OCI-LY3 (cell line): Measurements from ENCODE around the gene EGLN2.
"Not testable (repeated sequence)": the region's sequence is repeated elsewhere in the genome, so short reads cannot be mapped to it uniquely, and the experiment has no call there.

Experiments used
- H2AFZ ChIP-seq: fragments of 200-600, 300-600 bp; shearing (Covaris generic); 2 replicates; pipeline ENCODE4 v1.6.0; 2014; ENCODE audit warnings: antibody characterized with exemption, low read depth, low read length
- H3K27ac ChIP-seq: fragments of 200-600, 300-600 bp; sonication (generic); 2 replicates; pipeline ENCODE4 v1.5.1; 2014; ENCODE audit warnings: mild to moderate bottlenecking, low read length, moderate library complexity, mixed read lengths
- H3K27me3 ChIP-seq: fragments of 200-600, 300-600 bp; sonication (generic); 2 replicates; pipeline ENCODE4 v1.6.1; 2014; ENCODE audit warnings: low read depth, low read length, mixed read lengths
- H3K36me3 ChIP-seq: fragments of 200-600, 300-600 bp; sonication (generic); replicated peaks from 2 replicates; pipeline ENCODE3; 2014; ENCODE audit warnings: low read depth, low read length, mixed read lengths
- H3K4me1 ChIP-seq: fragments of 300-600, 200-600 bp; sonication (generic); 2 replicates; pipeline ENCODE4 v1.6.1; 2014; ENCODE audit warnings: low read length, mixed read lengths
- H3K4me2 ChIP-seq: fragments of 200-600, 300-600 bp; sonication (generic); 2 replicates; pipeline ENCODE4 v1.6.1; 2014; ENCODE audit warnings: low read length, mixed read lengths
- H3K4me3 ChIP-seq: fragments of 300-600, 200-600 bp; sonication (generic); 2 replicates; pipeline ENCODE4 v1.5.1; 2014; ENCODE audit warnings: antibody characterized with exemption, mild to moderate bottlenecking, low read length, moderate library complexity
- H3K79me2 ChIP-seq: fragments of 300-600, 200-600 bp; shearing (Covaris generic); 2 replicates; pipeline ENCODE4 v1.6.1; 2014; ENCODE audit warnings: mild to moderate bottlenecking, low read length, mixed read lengths
- H3K9ac ChIP-seq: fragments of 300-600, 200-600 bp; shearing (Covaris generic); 2 replicates; pipeline ENCODE4 v1.6.0; 2014; ENCODE audit warnings: mild to moderate bottlenecking, low read length, moderate library complexity
- H3K9me3 ChIP-seq: fragments of 200-600, 300-600 bp; shearing (Covaris generic); 2 replicates; pipeline ENCODE4 v1.6.1; 2014; ENCODE audit warnings: low read length, mixed read lengths; ENCODE audit not compliant: insufficient read depth
- H4K20me1 ChIP-seq: fragments of 200-600, 300-600 bp; sonication (generic); 2 replicates; pipeline ENCODE4 v1.6.1; 2016; ENCODE audit warnings: low read length, mixed read lengths; ENCODE audit not compliant: insufficient read depth
- EZH2phosphoT487 ChIP-seq: fragments of 200-600 bp; shearing (Covaris generic); IDR thresholded peaks from 2 replicates; pipeline ENCODE4 v1.6.1; 2018; ENCODE audit warnings: antibody characterized with exemption, mixed run types, low read depth
- TF ChIP-seq, protein P1 (sequence below): fragments of 200-600, 300-600 bp; sonication (generic); IDR thresholded peaks from 2 replicates; pipeline ENCODE4 v1.5.1; 2014; ENCODE audit warnings: antibody characterized with exemption, low read length, low read depth

The EGLN2 gene

DNA sequence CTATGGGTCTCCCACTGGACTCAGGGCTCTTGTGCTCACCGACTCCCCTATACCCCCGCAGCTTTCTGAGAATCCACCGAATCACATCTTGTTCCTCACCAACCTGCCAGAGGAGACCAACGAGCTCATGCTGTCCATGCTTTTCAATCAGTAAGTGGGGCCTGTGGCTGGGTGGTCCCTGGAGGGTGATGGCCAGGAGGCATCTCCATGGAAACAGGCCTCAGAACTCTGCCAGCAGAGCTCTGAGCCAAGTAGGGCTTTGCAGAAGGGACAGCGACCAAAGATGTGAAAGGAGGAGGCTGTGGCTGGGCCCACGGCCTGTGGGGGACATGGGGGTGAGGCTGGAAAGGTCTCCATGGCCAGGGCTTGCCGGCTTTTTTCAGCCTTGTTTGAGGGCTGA is 35.5 kb upstream of the EGLN2 start:
- 0 out of 2 replicates have a peak, but pooled peaks cover 4% of the 10 kb centered on the region for H3K4me1 ChIP-seq

DNA sequence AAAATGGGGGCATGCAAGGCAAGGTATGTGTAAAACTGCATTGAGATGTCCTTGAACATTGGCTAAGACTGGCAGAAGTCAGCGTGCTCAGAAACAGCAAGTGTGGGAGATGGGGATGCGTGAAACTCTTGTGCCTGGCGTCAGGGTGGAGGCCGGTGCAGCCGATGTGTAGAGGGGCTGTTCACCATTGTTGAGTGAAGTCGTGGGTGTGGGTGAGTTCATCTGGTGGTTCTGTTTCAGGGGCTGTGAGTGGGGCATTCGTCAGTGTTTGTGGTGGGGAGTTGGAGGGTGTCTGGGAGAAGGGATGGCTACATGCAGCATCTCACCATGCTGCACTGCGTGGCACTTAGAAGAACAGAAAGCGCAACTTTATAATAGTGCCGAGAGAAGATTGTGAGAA is 35.0 kb upstream of the EGLN2 start:
- 0 out of 2 replicates have a peak, but pooled peaks cover 4% of the 10 kb centered on the region for H3K4me1 ChIP-seq
- no peak overlapping the region for H3K4me2 ChIP-seq
- no peak for TF ChIP-seq EZH2phosphoT487
- TF ChIP-seq, protein P1, sequence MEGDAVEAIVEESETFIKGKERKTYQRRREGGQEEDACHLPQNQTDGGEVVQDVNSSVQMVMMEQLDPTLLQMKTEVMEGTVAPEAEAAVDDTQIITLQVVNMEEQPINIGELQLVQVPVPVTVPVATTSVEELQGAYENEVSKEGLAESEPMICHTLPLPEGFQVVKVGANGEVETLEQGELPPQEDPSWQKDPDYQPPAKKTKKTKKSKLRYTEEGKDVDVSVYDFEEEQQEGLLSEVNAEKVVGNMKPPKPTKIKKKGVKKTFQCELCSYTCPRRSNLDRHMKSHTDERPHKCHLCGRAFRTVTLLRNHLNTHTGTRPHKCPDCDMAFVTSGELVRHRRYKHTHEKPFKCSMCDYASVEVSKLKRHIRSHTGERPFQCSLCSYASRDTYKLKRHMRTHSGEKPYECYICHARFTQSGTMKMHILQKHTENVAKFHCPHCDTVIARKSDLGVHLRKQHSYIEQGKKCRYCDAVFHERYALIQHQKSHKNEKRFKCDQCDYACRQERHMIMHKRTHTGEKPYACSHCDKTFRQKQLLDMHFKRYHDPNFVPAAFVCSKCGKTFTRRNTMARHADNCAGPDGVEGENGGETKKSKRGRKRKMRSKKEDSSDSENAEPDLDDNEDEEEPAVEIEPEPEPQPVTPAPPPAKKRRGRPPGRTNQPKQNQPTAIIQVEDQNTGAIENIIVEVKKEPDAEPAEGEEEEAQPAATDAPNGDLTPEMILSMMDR, result no peak
- H3K36me3 ChIP-seq, result peaks cover 73% of the 10 kb centered on the region
- peaks cover 43% of the 10 kb centered on the region for H3K79me2 ChIP-seq
- no peaks in the 10 kb centered on the region for H3K27me3 ChIP-seq
- peaks cover 52% of the 10 kb centered on the region for H4K20me1 ChIP-seq
- H3K9me3 ChIP-seq, result no peaks in the 10 kb centered on the region
- H3K27ac ChIP-seq, result no peak overlapping the region
- no peak overlapping the region for H2AFZ ChIP-seq
- H3K4me3 ChIP-seq, result no peak overlapping the region
- H3K9ac ChIP-seq, result no peak overlapping the region

More for the DNA sequence above, 35.5 kb upstream of the EGLN2 start:
- TF ChIP-seq, protein P1, result no peak
- no peak for TF ChIP-seq EZH2phosphoT487
- Histone ChIP-seq H2AFZ (no peak overlapping the region), H3K79me2 (peaks cover 44% of the 10 kb centered on the region), H3K9me3 (no peaks in the 10 kb centered on the region), H4K20me1 (peaks cover 53% of the 10 kb centered on the region), H3K9ac (no peak overlapping the region), H3K36me3 (peaks cover 70% of the 10 kb centered on the region), H3K27ac (no peak overlapping the region), H3K27me3 (no peaks in the 10 kb centered on the region), H3K4me2 (no peak overlapping the region), H3K4me3 (no peak overlapping the region)

DNA sequence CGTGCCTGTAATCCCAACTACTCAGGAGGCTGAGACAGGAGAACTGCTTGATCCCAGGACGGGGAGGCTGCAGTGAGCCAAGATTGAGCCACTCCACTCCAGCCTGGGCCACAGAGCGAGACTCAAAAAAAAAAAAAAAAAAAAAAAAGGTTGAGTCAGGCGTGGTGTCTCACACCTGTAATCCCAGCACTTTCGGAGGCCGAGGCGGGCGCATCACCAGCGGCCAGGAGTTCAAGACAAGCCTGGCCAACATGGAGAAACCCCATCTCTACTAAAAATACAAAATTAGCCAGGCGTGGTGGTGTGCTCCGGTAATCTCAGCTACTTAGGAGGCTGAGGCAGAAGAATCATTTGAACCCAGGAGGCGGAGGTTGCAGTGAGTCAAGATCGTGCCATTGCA is 32.6 kb upstream of the EGLN2 start:
- not testable (repeated sequence) for H3K9ac ChIP-seq, H3K27ac ChIP-seq
- H3K36me3 ChIP-seq, result peaks cover 58% of the 10 kb centered on the region

GRCh38 chr19:40768869-40769268 is 30.1 kb upstream of the EGLN2 start:
- Histone ChIP-seq H3K27me3 (no peaks in the 10 kb centered on the region), H3K4me2 (no peak overlapping the region), H3K27ac (no peak overlapping the region), H3K9ac (no peak overlapping the region), H3K79me2 (0 out of 2 replicates have a peak, but pooled peaks cover under 1% of the 10 kb centered on the region), H2AFZ (no peak overlapping the region), H3K4me1 (no peaks in the 10 kb centered on the region), H3K4me3 (no peak overlapping the region), H4K20me1 (peaks cover 17% of the 10 kb centered on the region; the same call in 1 of the 2 replicates), H3K9me3 (no peaks in the 10 kb centered on the region), H3K36me3 (peaks cover 34% of the 10 kb centered on the region)
- TF ChIP-seq EZH2phosphoT487, result no peak
- TF ChIP-seq, protein P1, result no peak

More for the DNA sequence above, 32.6 kb upstream of the EGLN2 start:
- H3K27me3 ChIP-seq, H3K4me2 ChIP-seq, H2AFZ ChIP-seq, H3K9me3 ChIP-seq, H3K4me3 ChIP-seq, H3K4me1 ChIP-seq: not testable (repeated sequence)
- Histone ChIP-seq H3K79me2 (peaks cover 23% of the 10 kb centered on the region; the same call in 1 of the 2 replicates), H4K20me1 (peaks cover 38% of the 10 kb centered on the region)

- not testable (repeated sequence) for H3K79me2 ChIP-seq, H4K20me1 ChIP-seq, H3K9me3 ChIP-seq, H3K4me3 ChIP-seq, H3K4me2 ChIP-seq, H3K27me3 ChIP-seq, H3K9ac ChIP-seq, H3K27ac ChIP-seq, H2AFZ ChIP-seq
- H3K4me1 ChIP-seq, result peaks cover 12% of the 10 kb centered on the region
- H3K36me3 ChIP-seq, result peaks cover 11% of the 10 kb centered on the region
Measured at GRCh38 chr19:40771101-40771862, 27.7 kb upstream of the EGLN2 start.
